ENCODE measurements around the gene SLC5A5.

SLC5A5 gene

DNA sequence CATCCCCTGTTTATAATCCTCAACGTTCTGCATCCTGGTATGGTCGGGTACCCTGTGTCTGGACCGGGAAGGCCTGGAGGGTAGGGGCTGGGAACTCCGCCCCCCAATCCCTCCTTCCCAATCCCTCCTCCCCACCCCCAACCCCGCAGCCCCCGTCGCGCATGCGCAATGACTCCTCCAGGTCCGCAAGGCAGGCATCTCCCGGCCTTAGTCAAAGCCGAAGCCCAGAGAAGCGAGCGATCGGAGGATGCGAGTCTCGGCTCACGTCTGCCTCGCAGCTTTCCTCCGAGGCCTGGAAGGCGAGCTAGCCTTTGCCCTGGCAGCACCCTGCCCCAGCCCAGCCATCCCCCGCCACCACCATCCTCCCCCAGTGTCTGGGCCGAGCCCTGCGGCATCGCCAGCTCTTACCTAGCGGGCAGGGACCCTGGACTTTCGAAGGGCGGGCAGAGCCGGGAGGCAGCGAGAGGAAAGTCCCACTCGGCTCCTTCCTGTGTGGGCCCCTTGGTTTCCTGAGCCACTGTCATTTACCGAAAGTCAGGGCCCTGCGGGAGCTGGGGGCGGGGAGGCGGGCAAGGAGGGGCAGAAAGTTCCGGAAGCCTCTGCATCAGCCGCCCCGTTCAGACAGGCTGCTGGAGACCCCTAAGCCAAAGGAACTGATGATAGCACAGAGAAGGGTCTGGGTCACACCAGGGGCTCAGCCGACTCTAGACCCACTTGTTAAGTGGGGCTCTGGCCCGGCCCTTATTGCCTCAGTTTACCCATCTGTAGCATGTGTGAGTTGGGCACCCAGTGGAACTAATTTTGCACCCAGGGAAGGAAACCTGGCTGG, 24.0 kb upstream of the SLC5A5 start, which contains the start of gene JAK3:
JAK3 (minus strand) TSS at position 445 of the 829 bp plus-strand sequence. CDS start 3,565 bp downstream, outside the sequence.
- DNase-seq (ENCODE audit: low spot score) (no peak), FAIRE-seq (no peak)

DNA sequence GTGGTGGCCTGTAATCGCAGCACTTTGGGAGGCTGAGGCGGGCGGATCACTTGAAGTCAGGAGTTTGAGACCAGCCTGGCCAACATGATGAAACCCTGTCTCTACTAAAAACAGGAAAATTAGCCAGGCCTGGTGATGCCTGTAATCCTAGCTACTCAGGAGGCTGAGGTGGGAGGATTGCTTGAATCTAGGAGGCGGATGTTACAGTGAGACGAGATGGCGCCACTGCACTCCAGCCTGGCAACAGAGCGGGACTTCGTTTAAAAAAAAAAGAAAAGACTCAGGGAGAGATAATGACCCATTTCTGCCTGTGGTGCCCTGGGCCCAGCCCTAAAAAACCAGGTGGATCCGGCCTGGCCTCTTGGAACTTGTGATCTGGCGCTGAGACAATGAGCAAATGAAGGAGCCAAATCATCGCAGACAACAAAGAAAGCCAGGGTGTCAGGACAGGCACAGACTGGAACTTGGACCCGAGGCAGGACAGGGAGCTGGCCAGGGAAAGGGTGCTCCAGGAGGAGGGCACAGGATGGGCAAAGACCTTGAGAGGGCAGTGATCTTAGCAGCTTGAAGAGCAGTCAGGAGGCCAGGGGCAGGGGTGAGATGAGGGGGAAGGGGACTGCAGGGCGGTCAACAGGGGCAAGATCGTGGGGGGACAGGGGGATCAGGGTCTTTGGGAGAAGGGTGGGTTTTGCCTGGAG, 23.0 kb upstream of the SLC5A5 start:
- FAIRE-seq (no peak), DNase-seq (ENCODE audit: low spot score) (no peak)

DNA sequence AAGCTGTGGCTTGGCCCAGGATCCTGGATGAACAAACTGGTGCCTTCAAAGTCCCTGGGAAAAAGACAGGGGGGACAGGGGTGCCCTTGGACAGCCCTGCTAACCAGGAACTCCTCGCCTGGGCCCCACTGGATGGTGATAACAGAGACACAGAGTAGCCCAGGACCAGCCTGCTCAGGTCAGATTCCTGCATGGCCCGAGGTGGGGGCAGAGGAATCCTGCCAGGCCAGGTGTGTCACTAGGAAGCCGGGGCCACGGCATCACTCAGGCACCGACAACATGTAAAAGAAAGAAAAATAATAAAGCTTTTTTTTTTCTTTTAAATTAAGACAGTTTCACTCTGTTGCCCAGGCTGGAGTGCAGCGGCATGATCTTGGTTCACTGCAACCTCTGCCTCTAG, 17.7 kb upstream of the SLC5A5 start:
- DNase-seq (ENCODE audit: low spot score) (no peak), FAIRE-seq (no peak)

DNA sequence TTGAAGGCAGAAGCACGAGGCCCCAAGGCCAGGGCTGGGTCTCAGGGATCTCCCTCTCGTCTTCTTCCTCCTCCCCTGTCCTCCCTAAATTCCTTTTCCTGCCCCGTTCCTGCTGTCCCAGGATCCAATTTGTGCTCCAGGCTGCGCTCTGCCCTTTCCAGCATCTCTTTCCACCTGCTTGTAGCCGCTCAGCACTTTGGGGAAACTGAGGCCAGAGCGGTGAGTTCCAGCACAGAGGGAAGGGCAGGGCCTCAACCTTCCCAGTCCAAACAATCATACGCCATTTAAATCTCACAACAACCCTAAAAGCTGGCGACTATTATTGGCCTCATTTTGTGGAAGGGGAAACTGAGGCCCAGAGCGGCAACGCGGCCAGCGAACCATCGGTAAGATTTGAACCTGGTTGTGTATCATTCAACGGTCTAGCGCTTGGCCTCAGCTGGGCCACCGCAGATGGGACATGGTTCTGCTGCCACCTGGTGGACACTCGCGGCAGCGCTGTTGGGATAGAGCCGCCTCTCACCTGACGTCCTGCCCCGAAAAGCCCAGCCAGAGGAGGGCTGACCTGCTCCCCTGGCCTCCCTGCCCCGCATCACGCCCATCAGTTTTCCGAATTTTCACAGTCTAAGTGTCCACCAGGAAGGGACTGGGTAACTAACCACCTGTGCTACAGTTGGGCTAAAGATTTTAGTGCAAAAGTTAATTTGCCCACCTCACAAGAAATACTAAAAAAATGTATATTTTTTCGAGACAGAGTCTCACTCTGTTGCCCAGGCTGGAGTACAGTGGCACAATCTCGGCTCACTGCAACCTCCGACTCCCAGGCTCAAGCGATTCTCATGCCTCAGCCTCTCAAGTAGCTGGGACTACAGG, 16.2 kb upstream of the SLC5A5 start:
- FAIRE-seq (no peak), DNase-seq (ENCODE audit: low spot score) (peak; percentile 52)

DNA sequence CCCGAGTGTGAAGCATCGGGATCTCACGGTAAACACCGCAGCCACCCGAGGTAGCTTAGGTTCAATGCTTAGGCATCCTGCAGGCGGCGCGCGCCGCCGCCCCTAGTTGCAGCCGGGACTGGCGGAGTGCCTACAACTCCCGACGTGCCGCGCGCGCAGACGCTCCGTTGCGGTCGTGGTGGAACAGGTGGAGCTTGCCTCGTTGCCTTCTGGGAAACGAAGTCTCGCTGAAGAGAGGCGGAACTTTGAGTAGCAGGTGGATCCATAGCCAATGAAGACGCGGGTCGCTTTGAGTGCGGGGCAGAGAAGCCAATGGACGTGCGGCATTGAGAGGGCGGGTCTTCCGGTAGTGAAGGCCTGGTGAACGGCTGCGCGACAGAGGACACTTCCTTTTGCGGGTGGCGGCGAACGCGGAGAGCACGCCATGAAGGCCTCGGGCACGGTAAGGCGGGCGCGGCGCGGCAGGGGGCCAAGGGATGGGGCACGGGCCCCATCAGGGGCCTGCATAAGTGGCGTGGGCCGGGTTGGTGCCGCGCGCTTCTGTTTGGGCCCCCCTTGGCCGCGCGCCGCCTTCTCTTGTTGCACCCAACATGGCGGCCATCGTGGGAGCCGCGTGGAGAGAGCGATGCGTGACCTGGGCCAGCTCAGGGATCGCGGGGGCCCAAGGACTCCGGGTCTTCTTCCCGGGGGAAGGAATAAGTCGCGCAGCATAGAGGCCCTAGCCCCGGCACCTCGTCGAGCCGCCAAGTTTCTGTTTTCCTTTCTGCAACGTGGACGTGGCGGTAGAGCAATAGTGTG, 12.0 kb upstream of the SLC5A5 start, which contains the start of gene RPL18A:
RPL18A (plus strand) TSS at position 378 of the 798 bp plus-strand sequence; CDS start at position 425, 47 bp downstream.
- FAIRE-seq: peak; percentile 90
- peak; percentile 99 for DNase-seq (ENCODE audit: low spot score)

DNA sequence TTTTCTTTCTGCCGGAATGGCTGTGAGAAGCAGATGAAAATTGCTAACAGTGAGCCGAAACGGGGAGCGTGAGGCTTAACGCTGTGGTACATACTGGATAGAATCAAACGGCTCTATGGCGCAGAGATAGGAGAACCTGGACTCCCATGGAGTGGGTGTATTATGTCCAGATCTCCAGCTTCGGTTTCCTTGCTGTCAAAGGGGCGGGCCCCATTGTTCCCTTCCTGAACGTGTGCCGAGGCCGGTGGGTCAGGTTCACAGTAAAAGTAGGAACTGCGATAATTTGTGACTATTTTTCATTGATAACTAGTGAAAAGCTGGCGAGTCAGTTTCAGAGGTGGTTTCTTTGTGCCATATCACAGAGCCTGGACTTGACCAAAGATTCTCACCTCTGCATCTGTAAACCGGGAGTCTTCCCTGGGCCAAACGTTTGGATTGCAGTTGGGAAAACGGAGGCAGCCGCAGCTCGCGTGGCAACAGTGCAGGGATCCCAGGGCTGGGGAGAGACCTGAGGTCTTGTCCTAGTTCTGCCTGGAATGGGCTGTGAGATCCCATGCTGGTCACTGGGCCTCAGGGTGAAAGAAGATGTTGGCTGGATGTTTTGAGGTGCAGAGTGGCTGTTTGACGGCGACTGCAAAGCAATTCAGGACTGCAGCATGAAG, 11.3 kb upstream of the SLC5A5 start:
- FAIRE-seq (no peak), DNase-seq (ENCODE audit: low spot score) (no peak)

DNA sequence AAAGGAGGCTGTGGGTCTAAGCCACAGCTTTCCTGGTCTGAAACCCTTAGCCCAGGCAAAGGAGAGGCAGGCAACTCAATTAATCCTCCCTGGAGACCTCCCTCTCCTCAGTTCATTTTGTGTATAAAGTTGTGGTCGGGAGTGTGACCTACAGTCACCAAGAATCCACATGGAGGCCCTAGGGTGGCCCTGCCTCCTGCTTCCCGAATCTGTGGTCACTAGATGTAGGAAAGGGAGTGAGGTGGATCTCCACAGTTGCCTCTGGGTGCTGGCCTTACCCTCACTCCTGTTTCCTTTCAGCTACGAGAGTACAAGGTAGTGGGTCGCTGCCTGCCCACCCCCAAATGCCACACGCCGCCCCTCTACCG, 10.8 kb upstream of the SLC5A5 start:
- FAIRE-seq: no peak
- DNase-seq (ENCODE audit: low spot score): peak; percentile 25

DNA sequence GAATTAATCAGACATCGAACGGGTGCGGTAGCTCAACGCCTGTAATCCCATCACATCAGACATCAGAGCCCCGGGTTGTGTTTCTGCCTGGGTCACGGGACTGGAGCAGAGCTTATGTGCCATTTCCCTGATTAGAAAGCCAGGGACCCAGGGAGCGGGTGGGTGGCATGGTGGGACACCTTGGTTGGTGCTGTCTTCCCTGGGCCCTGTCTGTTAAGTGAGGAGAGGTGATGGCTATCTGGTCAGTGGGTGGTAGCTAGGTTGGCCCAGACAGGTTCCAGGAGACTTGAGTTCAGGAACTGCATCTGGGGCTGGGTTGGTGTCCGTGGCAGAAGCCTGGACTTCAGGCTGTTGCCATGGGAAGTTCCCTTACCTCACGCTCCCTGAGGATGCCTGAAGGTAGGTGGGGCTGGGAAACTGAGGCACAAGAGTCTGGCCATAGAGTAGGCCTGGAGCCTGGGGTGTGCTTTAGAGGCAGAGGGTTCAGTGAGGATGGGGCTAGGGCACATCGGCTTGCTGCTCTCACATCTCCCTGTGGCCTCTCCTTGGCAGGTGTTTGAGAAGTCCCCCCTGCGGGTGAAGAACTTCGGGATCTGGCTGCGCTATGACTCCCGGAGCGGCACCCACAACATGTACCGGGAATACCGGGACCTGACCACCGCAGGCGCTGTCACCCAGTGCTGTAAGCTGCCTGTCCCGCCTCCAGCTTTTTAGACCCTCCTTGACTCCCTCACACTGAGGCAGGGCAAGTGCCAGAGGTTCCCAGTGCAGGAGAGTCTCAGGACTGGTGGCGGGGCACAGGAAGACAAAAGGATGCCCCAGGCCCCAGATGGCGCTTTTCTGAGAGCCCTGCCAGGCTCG, 10.0 kb upstream of the SLC5A5 start:
- FAIRE-seq: no peak
- no peak for DNase-seq (ENCODE audit: low spot score)

DNA sequence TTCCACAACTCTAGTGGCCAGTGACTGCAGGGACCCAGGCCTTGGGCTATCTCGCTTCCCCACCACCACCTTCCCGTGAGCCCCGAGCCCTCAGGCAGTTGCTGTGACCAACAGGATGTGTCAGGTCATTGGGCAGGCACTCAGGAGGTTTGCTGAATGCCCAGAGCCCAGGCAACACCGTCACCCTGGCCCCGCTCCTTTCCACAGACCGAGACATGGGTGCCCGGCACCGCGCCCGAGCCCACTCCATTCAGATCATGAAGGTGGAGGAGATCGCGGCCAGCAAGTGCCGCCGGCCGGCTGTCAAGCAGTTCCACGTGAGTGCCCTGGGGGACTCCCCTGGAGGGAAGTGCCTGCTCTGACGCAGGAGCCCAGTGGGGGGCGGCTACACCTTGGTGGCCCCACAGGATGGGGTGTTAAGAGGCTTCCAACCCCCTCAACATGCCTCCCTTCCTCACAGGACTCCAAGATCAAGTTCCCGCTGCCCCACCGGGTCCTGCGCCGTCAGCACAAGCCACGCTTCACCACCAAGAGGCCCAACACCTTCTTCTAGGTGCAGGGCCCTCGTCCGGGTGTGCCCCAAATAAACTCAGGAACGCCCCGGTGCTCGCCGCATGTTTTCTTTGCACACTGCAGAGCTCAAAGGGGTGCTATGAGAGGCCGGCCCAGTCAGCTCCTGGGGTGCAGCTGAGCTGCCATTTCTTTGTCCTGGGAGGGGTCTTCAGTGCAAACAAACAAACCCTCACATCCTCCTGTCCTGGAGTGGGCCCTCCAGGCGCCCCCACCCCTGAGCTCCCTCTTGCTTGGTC, 8.8 kb upstream of the SLC5A5 start:
- DNase-seq (ENCODE audit: low spot score): no peak
- no peak for FAIRE-seq

DNA sequence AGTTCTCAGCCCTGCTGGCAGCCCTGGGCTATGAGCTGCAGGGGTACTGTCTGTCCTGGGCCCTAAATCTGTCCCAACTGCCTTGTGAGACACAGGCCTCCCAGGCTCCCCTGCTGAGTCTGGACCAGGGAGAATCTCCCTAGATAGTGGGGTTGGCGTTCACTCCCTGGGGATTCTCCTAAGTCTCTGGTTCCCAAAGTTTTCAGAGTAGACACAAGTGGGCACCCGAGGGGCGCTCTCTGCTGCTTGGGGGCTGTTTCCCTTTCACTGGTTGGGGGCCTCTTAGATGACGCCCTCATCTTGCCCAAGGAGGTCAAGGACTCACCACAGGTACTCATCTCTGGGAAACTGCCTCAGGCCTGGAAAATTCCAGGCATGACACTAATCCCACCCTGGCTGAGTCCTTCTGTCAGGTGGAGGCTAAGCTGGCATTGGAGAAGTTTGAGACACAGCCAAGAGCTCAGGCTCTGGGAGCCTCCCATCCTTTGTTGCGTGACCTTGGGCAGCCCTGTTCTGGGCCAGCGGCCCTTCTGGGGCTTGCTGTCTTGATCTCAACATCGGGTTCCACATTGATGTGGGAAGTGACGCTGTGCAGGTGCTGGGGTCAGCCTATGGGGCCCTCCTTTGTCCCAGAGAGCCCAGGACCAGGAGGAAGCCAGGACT, 8.1 kb upstream of the SLC5A5 start:
- FAIRE-seq (no peak), DNase-seq (ENCODE audit: low spot score) (no peak)

DNA sequence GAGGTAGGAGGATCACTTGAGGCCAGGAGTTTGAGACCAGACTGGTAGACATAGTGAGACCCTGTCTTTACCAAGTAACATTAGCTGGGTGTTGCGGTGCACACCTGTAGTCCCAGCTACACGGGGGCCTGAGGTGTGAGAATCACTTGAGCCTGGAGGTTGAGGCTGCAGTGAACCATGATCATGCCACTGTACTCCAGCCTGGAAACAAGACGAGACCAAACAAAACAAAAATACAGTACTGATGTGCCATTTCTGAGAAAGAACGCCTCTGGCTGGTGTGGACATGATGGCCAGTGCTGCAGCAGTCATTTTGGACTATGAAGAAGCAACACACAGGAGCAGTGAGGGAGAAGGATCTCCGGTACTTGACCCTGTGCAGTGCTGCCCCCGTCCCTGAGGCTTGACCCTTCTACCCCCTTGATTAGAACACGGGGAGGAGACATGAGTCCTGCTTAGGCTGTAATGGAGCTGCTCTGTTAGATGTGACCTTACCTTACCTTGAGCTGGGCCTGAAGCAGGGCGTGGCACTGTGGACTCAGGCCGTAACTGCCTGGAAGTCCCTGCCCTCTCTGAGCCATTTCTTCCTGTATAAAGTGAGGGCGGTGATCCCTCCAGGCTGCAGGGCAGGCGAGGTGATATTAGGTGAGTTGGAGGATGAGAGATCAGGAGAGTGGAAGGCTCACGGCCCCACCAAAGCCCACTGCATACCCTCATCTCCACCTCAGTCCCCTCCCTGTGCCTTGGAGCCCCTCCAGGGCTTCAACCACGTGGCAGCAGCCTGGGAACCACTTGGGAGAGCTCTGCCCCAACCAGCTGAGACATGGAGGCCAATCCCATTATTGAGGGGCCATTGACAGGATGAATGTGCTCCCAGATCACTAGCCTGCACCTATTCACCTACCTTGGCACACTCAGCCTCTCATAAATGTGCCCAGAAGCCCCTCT, 6.1 kb upstream of the SLC5A5 start:
- DNase-seq (ENCODE audit: low spot score) (peak; percentile 54), FAIRE-seq (no peak)

DNA sequence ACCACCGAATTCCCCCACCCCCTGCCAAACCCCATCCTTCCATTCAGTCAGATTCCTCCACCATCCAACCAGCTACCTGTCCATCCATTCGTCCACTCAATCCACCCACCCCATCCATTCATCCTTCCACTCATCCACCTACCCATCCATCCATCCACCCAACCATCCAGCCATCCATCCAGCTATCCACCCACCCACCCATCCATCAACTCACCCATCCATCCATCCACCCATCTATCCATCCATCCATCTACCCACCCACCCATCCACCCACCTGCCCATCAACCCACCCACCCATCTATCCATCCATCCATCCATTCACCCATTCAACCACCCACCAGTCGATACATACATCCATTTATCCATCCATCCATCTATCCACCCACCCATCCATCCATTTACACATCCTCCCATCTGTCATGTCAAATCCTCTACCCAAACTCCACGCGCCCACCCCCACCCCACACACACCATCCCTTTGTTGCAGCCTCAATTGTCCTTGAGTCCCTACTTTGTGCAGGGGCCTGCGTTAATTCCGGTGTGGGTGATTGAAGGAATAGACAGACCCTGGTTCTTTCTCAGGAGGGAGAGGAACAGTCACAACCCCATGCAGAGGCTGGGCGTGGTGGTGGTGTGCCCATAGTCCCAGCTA, 5.3 kb upstream of the SLC5A5 start:
- FAIRE-seq (no peak), DNase-seq (ENCODE audit: low spot score) (no peak)

DNA sequence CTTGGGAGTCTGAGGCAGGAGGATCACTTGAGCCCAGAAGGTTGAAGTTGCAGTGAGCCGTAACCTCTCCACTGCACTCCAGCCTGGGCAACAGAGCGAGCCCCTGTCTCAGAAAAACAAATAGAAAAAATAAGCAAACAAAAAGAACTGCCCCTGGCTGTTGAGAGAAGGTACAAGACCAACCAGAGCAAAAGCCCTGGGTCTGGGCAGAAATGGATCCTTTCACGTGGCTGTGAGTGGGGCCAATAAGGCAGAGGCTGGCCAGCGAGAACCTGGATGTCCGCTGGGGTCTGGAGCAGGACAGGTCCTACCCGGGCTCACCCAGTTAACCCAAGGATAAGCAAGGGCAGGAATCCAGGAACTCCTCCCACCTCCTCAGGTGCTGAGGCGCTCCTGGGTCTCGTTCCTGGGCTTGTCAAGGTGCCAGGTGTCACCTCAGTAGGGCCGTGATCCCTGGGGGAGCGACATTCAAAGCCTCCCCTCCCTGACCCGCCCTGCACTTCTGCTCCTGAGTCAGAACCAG, 4.7 kb upstream of the SLC5A5 start:
- no peak for FAIRE-seq
- no peak for DNase-seq (ENCODE audit: low spot score)

DNA sequence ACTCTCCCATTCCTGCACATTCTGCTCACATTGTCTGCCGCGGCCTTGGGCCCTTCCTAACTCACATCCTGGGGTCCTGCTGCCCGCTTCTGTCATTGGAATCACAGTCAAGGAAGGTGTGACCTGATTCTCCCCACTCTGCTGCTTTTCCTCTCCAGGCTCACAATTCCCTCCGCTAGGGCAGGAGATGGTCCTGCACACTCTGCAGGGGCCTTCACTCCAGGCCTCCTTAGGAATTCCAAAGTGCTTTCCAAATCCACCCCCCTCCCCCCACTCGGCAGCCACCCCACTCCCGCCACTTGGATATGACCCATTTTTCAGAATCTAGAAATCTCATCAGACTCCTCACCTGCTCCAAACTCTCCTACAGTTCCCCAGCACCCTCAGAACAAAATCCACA, 3.1 kb upstream of the SLC5A5 start:
- no peak for DNase-seq (ENCODE audit: low spot score)
- no peak for FAIRE-seq

DNA sequence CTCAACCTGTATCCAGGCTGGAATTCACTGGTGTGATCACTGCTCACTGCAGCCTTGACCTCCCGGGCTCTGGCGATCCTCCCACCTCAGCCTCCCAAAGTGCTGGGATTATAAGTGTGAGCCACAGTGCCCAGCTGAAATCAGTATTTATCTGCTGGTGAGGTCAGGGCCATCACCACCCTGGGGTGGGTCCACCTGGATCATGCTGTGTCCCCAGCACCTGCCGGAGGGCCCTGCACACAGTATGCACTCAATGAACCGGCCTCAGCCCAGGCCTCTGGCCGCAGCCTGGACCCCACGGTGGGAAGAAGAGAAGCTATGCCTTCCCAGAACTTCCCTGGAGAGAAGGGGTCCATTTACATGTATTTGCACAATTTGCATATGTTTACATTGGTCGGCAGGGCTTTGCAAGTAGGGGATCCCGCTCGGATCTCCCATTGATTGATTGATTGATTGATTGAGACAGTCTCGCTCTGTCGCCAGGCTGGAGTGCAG, 2.6 kb upstream of the SLC5A5 start:
- no peak for FAIRE-seq
- no peak for DNase-seq (ENCODE audit: low spot score)
